HTERT RPE-1 (cell line): ENCODE results near the gene GALNT12.

ENCODE experiments used
- in situ Hi-C: fragments of 300-500 bp; cut with MboI; formaldehyde crosslinking; loops from 4 replicates; pipeline ENCODE4 v1.14.3; 2020; ENCODE audit warnings: low sequenced_read_pairs

The GALNT12 gene

GRCh38 chr9:98855592-98855991 lies 48.1 kb downstream of the GALNT12 start:
- in situ Hi-C loops = no loop called here

GRCh38 chr9:98856982-98857381 lies 49.5 kb downstream of the GALNT12 start:
- in situ Hi-C loops = no loop called here

- in situ Hi-C loops = no loop called here
Measured at GRCh38 chr9:98859941-98860340, 52.5 kb downstream of the GALNT12 start.

- in situ Hi-C loops = no loop called here
Measured at GRCh38 chr9:98860871-98861293, 53.4 kb downstream of the GALNT12 start.

GRCh38 chr9:98861781-98862504 lies 54.5 kb downstream of the GALNT12 start:
- in situ Hi-C loops = no loop called here

GRCh38 chr9:98862936-98863335 lies 55.5 kb downstream of the GALNT12 start:
- in situ Hi-C loops = no loop called here

- in situ Hi-C loops = no loop called here
Measured at GRCh38 chr9:98864281-98865174, 57.1 kb downstream of the GALNT12 start.

- in situ Hi-C loops = no loop called here
Measured at GRCh38 chr9:98865284-98865875, 57.9 kb downstream of the GALNT12 start.

- in situ Hi-C loops = no loop called here
Measured at GRCh38 chr9:98866435-98867102, 59.1 kb downstream of the GALNT12 start.

GRCh38 chr9:98867103-98867428 lies 59.6 kb downstream of the GALNT12 start:
- in situ Hi-C loops = no loop called here

GRCh38 chr9:98867429-98868168 lies 60.1 kb downstream of the GALNT12 start:
- in situ Hi-C loops = no loop called here

- in situ Hi-C loops = no loop called here
Measured at GRCh38 chr9:98869078-98869745, 61.7 kb downstream of the GALNT12 start.

GRCh38 chr9:98869866-98870265 lies 62.4 kb downstream of the GALNT12 start:
- in situ Hi-C loops = no loop called here

GRCh38 chr9:98870782-98871557 lies 63.5 kb downstream of the GALNT12 start:
- in situ Hi-C loops = no loop called here

GRCh38 chr9:98871558-98872065 lies 64.1 kb downstream of the GALNT12 start:
- in situ Hi-C loops = no loop called here

- in situ Hi-C loops = no loop called here
Measured at GRCh38 chr9:98873526-98873925, 66.1 kb downstream of the GALNT12 start.

- in situ Hi-C loops = no loop called here
Measured at GRCh38 chr9:98873951-98874371, 66.5 kb downstream of the GALNT12 start.

GRCh38 chr9:98874721-98875255 lies 67.3 kb downstream of the GALNT12 start:
- in situ Hi-C loops = no loop called here

GRCh38 chr9:98875536-98875935 lies 68.1 kb downstream of the GALNT12 start:
- in situ Hi-C loops = no loop called here
